Stimulated activated CD8-positive, alpha-beta memory T cell treated with anti-CD3 and anti-CD28 coated beads, Interleukin-7, amount 100 ng/mL, for 48 hours (primary cell): ENCODE data around the gene CST2.
"Not testable (repeated sequence)": the region's sequence is repeated elsewhere in the genome, so short reads cannot be mapped to it uniquely, and the experiment has no call there.

Source experiments
- DNase-seq, 2 donors: peaks; one replicate each; pipeline ENCODE4 v3.0.0-alpha.2; 2020; ENCODE audit warnings: low read depth in 1 of 2; ENCODE audit errors: extremely low read depth in 1 of 2

The CST2 gene, protein sequence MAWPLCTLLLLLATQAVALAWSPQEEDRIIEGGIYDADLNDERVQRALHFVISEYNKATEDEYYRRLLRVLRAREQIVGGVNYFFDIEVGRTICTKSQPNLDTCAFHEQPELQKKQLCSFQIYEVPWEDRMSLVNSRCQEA

DNA sequence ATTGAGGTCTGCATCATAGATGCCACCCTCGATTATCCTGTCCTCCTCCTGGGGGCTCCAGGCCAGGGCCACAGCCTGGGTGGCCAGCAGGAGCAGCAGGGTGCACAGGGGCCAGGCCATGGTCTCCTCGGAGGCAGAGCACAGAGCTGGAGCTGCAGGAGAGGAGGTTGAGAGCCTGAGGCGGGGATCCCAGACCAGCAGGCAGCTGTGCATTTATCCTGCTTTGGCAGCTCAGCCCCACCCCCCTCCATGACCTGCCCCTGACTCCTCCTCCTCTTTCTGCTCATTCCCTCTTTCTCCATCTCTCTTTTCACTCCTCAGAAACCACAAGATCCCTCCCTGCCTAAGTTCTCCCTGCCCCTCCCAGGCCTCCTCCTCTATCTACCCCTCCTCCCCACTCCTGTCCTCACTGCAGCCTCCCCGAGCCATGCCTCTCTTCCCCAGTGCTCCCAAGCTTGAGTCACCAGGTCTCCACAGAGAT lies at the start of gene CST2:
Gene CST2, minus strand, starts transcription at position 189 of the 481 bp plus-strand sequence. Its CDS starts 69 bp downstream, at position 120.
- no peak for DNase-seq

DNA sequence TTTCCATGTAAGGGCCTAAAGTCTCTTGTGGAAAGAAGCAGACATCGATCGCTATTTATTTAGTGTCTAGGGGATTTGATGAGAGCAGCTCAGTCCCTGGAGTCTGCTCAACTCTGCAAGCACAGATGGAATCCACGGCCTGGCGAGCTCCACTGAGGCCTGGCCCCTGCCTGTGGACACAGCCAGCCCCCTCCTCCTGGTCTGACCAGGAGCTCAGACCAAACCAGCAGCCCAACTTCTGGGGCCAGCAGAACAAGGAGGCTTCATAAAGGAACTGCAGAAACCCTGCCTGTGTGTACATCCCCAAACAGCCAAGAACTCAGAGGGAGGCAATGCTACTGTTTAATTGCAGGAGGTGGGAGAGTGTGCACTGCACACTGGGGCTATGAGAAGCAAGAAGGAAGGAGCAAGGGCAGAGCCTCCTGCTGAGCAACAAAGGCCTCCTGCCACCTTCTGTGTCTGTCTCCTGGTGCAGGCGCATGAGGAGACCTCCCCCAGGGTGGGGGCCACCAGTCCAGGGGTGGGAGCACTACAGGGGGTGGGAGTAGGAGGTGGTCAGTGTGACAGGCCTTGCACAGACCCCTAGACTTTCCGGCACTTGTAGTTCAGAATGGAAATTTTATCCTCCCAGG lies 49.2 kb upstream of the CST2 start:
- DNase-seq = no peak

DNA sequence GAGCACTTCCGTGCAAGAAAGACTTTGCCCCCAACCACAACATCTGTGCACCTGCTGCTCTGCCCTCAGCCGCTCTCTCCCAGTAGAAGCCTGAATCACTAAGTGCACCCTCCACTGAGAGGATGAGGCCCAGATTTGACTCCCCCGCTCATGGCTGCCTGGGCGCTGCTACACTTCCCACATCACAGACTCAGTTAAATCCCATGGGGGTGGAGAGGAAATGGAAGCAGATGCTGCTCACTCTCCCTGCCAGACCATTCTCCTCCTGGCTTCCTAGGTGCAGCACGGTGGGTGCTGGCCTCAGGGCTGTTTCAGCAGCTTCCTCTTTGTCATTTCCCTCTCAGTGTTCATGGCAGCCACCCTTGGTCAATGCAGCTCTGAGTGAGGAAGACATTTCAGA lies 48.2 kb upstream of the CST2 start:
- DNase-seq = no peak

DNA sequence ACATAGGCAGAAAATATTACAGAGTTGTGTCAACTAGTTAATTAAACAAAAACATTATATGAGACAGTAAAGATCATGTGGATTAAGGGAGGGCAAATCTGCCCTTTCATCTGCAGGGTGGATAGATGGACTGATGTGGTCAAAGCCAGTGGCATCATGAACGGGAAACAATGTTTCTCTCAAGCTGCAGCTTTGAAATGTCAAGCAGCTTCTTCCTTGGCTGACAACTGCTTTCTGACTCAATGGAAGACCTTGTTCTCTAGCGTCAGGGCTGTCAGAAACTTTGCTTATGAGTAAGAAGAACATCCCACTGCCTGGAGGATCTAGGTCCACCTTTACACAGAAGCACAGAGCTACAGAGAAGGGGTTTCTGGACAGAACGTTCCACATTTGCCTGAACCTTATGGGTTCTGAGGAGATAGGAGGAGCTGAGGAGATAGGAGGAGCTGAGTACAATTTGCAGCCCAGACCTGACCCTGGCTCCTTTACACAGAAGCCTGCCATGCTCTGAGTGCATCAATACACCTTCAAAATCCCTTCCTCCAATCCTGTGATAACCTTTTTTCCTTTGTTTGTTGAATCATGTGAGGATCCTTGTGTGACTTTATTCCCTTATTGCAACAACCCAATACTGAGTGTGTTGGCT lies 47.0 kb upstream of the CST2 start:
- no peak for DNase-seq

DNA sequence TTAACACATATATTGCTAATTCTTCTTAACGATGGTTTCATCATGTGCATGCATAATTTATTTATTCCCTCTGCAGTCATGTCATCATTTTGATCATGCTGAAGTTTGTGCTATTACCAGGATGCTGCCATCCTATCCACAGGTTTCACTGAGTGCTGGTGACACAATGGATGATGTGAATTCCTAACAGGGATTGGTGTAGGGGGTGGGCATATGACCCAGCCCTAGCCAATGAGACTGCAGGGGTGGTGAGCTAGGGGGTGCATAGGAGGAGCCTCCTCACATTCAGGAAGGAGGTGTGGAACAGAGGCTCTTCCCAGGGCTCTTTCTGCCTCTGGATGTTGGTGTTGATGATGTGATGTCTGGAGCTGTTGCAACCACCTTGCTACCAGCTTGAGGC lies 45.5 kb upstream of the CST2 start:
- no peak for DNase-seq

DNA sequence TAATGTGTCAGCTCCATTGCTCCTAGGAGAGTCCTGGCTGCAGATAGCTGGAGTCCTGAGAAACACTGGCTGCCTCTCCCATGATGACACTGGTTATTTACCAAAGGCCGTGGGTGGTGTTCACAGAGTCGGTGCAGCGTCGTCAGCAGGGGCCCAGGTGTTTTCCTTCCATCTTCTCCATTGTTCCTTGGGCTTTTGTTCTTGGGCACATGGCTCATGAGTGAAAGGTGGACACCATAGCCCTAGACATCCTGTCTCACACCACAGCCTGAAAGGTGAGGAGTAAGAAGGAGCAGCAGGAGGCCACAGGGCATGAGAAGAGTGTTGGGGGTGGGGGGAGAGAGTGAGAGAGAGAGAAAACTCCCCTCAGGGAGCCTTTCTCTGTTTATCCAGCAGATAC lies 43.9 kb upstream of the CST2 start:
- no peak for DNase-seq

DNA sequence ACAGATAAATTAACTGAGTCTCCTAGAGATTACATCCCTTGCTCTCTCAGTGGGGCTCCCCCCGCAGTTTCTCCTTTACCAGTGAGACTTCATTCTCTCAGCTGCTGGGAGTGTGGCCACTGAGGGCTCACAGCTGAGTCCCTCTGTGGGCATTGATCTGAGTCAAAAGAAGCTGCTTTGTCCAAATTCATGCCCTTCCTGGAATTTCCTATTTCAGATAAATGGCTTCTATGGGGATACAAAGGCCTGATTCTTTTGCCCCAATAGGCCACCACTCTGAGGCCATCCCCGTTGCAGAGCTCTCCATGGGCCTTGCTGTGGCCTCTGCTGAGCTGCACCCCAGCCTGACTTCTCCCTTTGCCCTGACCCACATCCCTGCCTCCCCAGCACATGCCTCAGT lies 43.0 kb upstream of the CST2 start:
- no peak for DNase-seq

DNA sequence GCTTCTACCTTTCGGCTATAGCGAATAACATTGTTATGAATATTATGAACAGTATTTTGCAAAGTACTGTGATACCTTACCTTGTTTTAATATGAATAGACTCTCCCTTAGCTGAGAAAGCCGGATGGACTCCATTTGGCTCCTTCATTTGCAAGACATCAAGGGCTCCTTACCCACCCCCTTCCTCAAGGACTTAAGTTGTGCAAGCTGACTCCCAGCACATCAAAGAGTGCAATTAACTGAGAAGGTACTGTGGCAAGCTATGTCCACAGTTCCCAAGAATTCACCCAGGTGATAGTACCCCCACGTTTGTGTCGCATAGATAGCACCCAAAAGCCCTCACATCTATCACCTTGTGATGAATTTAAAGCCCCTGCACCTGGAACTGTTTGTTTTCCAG lies 41.8 kb upstream of the CST2 start:
- DNase-seq = no peak

DNA sequence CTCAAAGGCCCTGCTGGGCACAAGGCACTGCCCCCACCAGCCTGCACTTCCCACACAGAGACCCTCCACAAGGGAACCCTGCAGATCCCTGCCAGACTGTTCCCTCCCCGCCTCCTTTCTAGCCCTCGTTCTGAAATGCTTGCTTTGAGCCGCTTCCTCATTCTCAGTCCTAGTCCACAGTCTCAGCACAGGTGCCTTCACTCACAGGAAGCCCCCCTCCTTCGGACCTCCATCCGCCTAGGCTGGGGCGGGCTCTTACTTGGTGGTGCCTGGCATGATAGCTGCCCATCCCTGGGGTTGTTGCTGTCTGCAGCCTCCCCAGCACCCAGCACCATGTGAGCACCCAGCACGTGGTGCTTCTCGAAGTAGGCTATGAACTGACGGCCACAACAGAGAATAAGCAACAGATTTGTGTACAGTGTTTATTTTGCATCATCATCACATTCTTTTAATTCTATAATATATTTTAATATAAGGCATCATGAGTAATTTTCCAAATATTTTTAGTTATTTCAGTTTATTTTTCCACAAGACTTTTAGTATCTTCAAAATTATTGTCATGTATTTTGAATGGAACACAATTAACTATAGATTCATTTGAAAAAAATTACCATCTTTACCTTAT lies 40.7 kb upstream of the CST2 start:
- no peak for DNase-seq

DNA sequence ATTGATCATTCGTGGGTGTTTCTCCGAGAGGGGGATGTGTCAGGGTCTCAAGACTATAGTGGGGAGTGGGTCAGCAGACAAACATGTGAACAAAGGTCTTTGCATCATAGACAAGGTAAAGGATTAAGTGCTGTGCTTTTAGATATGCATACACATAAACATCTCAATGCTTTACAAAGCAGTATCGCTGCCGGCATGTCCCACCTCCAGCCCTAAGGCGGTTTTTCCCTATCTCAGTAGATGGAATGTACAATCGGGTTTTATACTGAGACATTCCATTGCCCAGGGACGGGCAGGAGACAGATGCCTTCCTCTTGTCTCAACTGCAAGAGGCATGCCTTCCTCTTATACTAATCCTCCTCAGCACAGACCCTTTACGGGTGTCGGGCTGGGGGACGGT lies 34.2 kb upstream of the CST2 start:
- DNase-seq = not testable (repeated sequence)

DNA sequence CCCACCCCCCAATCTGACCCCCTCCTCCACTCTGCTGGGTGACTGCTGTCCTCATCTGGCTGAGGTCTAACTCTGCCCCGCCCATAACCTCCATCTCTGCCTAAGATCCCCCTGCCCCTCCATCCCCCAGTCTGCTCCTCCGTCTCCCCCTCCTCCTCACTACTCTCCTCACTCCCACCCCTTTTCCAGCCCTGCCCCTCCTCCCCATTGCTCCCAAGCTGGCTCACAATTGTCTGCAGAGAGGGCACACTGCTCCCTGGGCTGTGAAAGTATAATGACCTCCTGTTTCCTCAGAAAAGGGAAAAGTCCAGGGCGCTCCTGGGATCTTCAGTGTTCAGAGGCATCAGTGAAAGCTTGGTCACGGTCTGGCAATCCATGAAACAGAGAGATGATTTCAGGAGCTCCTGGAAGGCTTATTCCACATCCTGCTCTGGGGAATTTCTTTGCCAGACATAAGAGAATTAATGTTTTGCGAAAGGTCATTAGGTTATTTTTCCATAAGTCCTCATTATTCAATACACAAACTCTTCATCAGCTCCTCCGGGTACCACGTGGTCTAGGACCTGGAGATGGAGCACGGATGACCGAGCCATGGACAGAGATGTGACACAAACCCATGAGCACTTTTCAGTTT lies 31.6 kb upstream of the CST2 start:
- DNase-seq = no peak

DNA sequence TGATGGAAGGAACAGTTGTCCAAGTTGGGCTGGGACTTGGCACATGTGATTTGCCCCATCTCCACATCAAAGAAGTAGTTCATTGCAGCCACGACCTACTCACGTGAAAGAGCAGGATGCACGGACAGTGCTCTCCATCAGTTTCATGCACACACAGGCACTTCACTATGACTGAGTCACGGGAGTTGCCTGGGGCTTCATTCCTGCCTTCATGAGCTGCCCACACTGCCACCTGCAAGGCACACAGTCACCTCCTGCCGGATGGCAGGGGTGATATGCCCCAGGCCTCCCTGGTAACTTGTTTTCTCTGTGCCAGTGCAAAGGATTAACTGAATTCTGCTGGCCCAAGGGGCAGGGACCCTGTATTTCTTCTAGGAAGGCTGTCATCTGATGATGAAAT lies 30.2 kb upstream of the CST2 start:
- DNase-seq = no peak

DNA sequence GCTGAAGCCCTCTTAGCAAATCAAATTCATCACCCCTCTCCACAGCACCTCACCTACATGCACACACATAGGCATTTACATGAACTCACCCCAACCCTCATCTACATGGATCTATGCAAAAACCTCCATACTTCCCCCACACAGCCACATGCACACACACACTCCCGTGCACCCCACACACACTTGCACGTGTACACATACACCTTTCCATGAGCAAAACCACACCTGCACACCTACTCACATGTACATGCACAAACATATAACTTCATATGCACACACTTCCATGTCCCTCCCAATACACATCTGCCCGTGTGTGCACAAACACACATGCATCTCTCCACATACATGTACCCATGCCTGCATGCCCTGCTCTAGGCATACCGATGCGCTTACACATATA lies 29.7 kb upstream of the CST2 start:
- no peak for DNase-seq

DNA sequence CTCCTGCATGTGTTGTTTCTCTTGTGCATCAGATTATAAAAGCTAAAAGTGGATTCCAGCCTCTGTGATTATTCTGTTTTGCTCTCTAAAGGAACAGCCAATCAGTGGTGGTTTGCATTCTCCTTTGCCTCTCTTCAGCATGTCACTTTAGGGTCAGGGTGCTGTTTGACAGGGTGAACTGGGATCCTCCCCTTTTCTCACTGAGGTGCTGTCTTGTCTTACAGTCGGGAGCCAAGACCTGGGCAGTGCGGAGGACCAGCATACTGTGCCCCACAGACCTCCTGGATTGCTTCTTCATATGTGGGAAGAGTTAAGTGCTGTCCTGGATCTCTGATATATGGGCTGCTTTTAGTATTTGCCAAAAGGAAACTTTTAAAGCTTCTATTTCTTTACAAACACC lies 15.2 kb upstream of the CST2 start:
- DNase-seq = no peak

DNA sequence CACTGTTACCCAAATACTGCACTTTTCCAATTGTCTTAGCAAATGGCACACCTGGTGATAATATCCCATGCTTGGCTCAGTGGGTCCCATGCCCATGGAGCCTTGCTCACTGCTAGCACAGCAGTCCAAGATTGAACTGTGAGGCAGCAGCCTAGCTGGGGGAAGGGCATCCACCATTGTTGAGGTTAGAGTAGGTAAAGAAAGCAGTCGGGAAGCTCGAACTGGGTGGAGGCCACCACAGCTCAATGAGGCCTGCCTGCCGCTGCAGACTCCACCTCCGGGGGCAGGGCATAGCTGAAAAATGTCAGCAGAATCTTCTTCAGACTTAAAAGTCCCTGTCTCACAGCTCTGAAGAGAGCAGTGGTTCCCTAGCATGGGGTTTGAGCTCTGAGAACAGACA lies 9.2 kb upstream of the CST2 start:
- no peak for DNase-seq

DNA sequence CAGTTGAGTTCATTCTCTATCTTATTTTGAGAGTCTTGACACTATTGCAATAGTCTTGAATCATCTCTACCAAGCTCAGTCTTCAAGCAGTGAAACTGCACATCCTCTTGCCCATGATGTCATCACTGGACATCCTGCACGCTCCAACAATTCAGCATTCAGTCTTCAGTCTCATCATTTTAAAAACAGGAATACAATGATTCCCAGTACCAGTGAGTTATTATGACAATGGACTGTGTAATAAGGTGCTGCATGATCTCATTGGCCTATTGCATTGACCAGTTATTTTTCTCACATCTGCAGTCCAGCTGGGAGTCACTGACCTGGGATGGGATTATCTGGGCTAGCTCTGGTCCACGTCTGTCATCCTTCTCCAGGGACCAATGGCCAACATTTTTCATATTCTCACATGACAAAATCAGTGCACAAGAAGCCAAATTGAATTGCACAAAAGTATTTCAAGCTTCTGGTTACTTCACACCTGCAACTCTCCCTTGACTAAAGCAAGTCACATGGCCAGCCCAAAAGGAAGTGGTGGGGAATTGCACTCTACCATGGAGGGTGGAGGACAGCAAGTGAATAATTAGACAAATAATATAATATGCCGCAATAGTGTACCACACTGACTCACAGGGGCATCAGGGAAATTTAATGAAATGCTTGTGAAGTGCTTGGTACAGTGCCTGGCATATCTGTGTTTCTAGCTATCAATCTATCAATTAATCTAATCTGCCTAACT lies 6.4 kb upstream of the CST2 start:
- no peak for DNase-seq

DNA sequence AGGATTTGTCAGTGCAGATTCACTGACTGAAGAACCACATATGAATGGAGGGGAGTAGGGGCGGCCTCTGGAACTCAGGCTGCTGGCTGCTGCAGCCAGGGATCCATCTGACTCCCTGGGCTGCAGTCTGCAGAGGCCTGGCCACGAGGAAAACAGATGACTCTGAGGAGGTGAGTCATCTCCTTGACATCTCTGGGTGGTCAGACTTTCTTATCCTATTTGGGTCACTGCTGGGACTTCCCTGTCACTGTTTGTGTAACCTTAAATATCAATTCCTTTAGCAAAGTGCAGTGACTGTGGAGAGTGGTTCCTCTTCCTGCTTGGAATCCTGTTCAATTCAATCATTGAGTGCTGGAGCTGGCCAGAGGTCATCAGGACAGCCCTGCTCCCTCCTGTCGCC lies 5.4 kb upstream of the CST2 start:
- not testable (repeated sequence) for DNase-seq

DNA sequence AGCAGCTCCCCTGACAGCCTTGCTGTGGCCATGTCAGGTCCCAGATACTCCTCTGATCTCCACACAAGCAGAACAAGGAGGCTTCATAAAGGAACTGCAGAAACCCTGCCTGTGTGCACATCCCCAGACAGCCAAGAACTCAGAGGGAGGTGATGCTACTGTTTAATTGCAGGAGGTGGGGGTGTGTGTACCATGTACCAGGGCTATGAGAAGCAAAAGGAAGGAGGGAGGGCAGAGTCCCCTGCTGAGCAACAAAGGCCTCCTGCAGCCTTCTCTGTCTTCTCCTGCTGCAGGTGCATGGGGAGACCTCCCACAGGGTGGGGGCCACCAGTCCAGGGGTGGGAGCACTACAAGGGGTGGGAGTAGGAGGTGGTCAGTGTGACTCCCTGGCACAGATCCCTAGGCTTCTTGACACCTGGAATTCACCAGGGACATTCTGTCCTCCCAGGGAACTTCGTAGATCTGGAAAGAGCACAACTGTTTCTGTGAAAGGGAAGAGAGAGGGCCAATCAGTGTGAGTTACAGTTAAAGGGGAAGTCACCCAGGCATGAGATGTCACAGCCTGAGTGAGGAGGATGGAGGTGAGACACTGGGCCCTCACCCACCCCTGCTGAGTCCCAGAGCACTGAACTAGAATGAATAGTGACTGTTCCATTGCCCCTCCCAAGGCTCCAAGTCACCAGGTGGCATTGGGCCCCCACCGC lies 2.8 kb downstream of the CST2 start:
- DNase-seq = no peak

DNA sequence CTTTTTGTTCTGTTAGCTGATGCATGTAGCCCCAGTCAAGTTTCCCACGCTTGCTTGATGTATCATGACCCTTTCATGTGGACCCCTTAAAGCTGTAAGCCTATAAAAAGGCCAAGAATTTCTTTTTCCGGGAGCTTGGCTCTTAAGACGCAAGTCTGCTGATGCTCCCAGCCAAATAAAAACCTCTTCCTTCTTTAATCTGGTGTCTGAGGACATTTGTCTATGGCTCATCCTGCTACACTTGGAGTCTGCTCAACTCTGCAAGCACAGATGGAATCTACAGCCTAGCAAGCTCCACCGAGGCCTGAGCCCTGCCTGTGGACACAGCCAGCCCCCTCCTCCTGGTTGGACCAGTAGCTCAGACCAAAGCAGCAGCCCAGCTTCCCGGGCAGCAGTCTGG lies 3.4 kb downstream of the CST2 start:
- DNase-seq = no peak

DNA sequence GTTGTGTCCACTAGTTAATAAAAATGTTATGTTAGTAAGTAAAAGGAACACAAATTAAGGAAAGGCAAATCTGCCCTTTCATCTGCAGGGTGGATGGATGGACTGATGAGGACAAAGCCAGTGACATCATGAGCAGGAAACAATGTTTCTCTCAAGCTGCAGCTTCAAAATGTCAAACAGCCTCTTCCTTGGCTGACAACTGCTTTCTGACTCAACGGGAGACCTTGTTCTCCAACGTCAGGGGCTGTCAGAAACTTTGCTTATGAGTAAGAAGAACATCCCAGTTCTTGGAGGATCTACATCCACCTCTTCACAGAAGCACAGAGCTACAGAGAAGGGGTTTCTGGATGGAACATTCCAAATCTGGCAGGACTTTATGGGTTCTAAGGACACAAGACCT lies 6.0 kb downstream of the CST2 start:
- no peak for DNase-seq
